DMS114 treated with DMSO at 0.1 percent for 48 hours (cell line): Measurements from ENCODE around the gene ACVRL1.

Experiments used
- DNase-seq: peaks from one replicate; lab custom pipeline; 2025; ENCODE audit not compliant: unreplicated experiment; lab: John Stamatoyannopoulos, UW

Gene ACVRL1

GRCh38 chr12:51938726-51939125 is 31.4 kb downstream of the ACVRL1 start:
- no peak for DNase-seq

GRCh38 chr12:51941011-51941581 is 33.8 kb downstream of the ACVRL1 start:
- DNase-seq = no peak

GRCh38 chr12:51941604-51942003 is 34.3 kb downstream of the ACVRL1 start:
- no peak for DNase-seq

GRCh38 chr12:51942056-51942455 is 34.8 kb downstream of the ACVRL1 start:
- no peak for DNase-seq

- no peak for DNase-seq
Measured at GRCh38 chr12:51942501-51943000, 35.2 kb downstream of the ACVRL1 start.

- DNase-seq = no peak
Measured at GRCh38 chr12:51943346-51943745, 36.0 kb downstream of the ACVRL1 start.

- no peak for DNase-seq
Measured at GRCh38 chr12:51944608-51945233, 37.4 kb downstream of the ACVRL1 start.

- DNase-seq = no peak
Measured at GRCh38 chr12:51947246-51947996, 40.1 kb downstream of the ACVRL1 start.

- no peak for DNase-seq
Measured at GRCh38 chr12:51948066-51948465, 40.8 kb downstream of the ACVRL1 start.

- no peak for DNase-seq
Measured at GRCh38 chr12:51949342-51950030, 42.2 kb downstream of the ACVRL1 start.

- DNase-seq = no peak
Measured at GRCh38 chr12:51950682-51951198, 43.4 kb downstream of the ACVRL1 start.

GRCh38 chr12:51951199-51951842 is 44.0 kb downstream of the ACVRL1 start, which contains the start of gene ACVR1B:
TSS of gene ACVR1B (plus strand) at chr12:51951699. CDS start at chr12:51951744, 45 bp downstream.
- peak; percentile 74 for DNase-seq

- no peak for DNase-seq
Measured at GRCh38 chr12:51951843-51952722, 44.8 kb downstream of the ACVRL1 start.

- no peak for DNase-seq
Measured at GRCh38 chr12:51953089-51953488, 45.8 kb downstream of the ACVRL1 start.

- DNase-seq = no peak
Measured at GRCh38 chr12:51953864-51954263, 46.6 kb downstream of the ACVRL1 start.

- no peak for DNase-seq
Measured at GRCh38 chr12:51954561-51955361, 47.5 kb downstream of the ACVRL1 start.

GRCh38 chr12:51955702-51956101 is 48.4 kb downstream of the ACVRL1 start:
- no peak for DNase-seq

GRCh38 chr12:51958542-51958941 is 51.2 kb downstream of the ACVRL1 start:
- DNase-seq = no peak

- no peak for DNase-seq
Measured at GRCh38 chr12:51959211-51959610, 51.9 kb downstream of the ACVRL1 start.
